Measurements from ENCODE around the gene RBM3. TPM values are rescaled to one million over a fixed set of nuclear protein-coding genes. Genes with fewer than 3 reads are reported as not detected.
A peak's percentile ranks its signal among the peaks of the same experiment; 100 is the strongest.
"Not testable (repeated sequence)": the region's sequence is repeated elsewhere in the genome, so short reads cannot be mapped to it uniquely, and the experiment has no call there.

RBM3 gene
- total RNA-seq, 1 donor, result 121 TPM

- DNase-seq (ENCODE audit: low read depth), result peak; percentile 99
- TF ChIP-seq CTCF (IDR thresholded peaks at IDR 0.05; ENCODE audit: insufficient read depth, low read depth, low read length), result peak; percentile 32
- peak within 1 kb of the TSS; percentile 77 for H3K4me3 ChIP-seq (ENCODE audit: low read depth, low read length)
These were observed 34.8 kb upstream of the RBM3 start, which contains the start of gene TBC1D25 for GRCh38 chrX:48539345-48540027. Gene TBC1D25 (plus strand): TSS chrX:48539714. CDS start chrX:48539798, 84 bp downstream.

GRCh38 chrX:48540028-48540375, 34.3 kb upstream of the RBM3 start:
- peak; percentile 35 for DNase-seq (ENCODE audit: low read depth)
- H3K4me3 ChIP-seq (ENCODE audit: low read depth, low read length), result peak overlapping the region; percentile 77
- TF ChIP-seq CTCF (IDR thresholded peaks at IDR 0.05; ENCODE audit: insufficient read depth, low read depth, low read length), result no peak

GRCh38 chrX:48540480-48540879, 33.8 kb upstream of the RBM3 start:
- no peak for TF ChIP-seq CTCF (IDR thresholded peaks at IDR 0.05; ENCODE audit: insufficient read depth, low read depth, low read length)
- no peak for DNase-seq (ENCODE audit: low read depth)
- H3K4me3 ChIP-seq (ENCODE audit: low read depth, low read length), result peak overlapping the region; percentile 77

- TF ChIP-seq CTCF (IDR thresholded peaks at IDR 0.05; ENCODE audit: insufficient read depth, low read depth, low read length), result no peak
- no peak for DNase-seq (ENCODE audit: low read depth)
- no peak overlapping the region for H3K4me3 ChIP-seq (ENCODE audit: low read depth, low read length)
These were observed 33.0 kb upstream of the RBM3 start for GRCh38 chrX:48541140-48541814.

- no peak for TF ChIP-seq CTCF (IDR thresholded peaks at IDR 0.05; ENCODE audit: insufficient read depth, low read depth, low read length)
- no peak for DNase-seq (ENCODE audit: low read depth)
- H3K4me3 ChIP-seq (ENCODE audit: low read depth, low read length), result no peak overlapping the region
These were observed 25.4 kb upstream of the RBM3 start for GRCh38 chrX:48548871-48549270.

GRCh38 chrX:48555731-48556325, 18.5 kb upstream of the RBM3 start:
- H3K4me3 ChIP-seq (ENCODE audit: low read depth, low read length); DNase-seq (ENCODE audit: low read depth): not testable (repeated sequence)

GRCh38 chrX:48558271-48558670, 16.0 kb upstream of the RBM3 start:
- peak; percentile 42 for DNase-seq (ENCODE audit: low read depth)
- no peak for TF ChIP-seq CTCF (IDR thresholded peaks at IDR 0.05; ENCODE audit: insufficient read depth, low read depth, low read length)

More at GRCh38 chrX:48558271-48558670, 16.0 kb upstream of the RBM3 start:
- H3K4me3 ChIP-seq (ENCODE audit: low read depth, low read length), result no peak overlapping the region
